Measurements from ENCODE around the gene C1orf122. TPM values are rescaled to one million over a fixed set of nuclear protein-coding genes. Genes with fewer than 3 reads are reported as not detected.
A peak's percentile ranks its signal among the peaks of the same experiment; 100 is the strongest.

The C1orf122 gene
- total and polyA plus RNA-seq, 2 of the 13 experiments (the other 11 are each of a cell fraction or from before 2014, with no cell fraction given) = 18.7 to 40.6 TPM

DNA sequence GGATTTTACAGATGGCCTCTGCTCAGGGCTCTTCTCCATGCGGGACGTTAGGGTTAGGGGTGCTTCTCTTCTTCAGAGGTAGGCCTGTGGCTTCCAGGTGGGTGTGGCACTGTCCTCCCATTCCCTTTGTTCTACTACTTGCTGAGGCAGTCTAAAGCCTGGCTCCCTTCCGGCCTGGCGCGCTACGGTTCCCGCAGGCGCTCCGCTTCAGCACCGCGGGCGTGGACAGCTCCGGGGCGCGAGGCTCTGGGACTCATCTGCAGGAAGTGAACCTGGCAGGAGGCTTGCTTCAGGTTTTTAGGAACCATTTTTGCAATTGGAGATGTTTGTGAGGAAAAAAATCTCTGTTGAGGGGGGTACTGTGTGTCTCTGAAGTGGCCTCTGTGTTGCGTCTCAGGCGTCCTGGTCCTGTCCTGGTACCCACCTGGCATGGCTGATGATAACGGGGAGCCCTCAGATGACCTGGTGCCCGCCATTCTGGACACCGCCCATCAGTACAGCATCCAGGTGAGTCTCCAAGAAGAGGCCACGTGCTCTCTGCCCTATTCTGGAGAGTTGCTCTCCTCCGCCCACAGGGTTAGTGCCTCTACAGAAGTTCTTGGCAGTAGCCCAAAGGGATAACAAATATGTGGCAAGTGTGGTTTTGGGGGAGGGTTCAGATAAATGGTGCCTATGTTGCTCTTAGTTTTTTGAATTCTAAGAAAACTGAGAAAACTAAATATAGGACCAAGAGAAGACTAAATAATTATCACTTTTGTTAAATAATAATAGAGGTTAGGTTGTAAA, 12.1 kb upstream of the C1orf122 start:
- H3K4me3 ChIP-seq (replicated peaks in 1 of 3; ENCODE audit: insufficient read depth in 1 of 3, low read depth in 2 of 3, low read length in 3 of 3) = peak overlapping the region; percentile 74 to 81 (median 78); a peak in 5 of 6 replicates
- peaks cover 7% of the 10 kb centered on the region for H3K79me2 ChIP-seq (ENCODE audit: insufficient read depth, low read length)
- H3K9ac ChIP-seq (ENCODE audit: insufficient read depth, low read depth, low read length) = peak overlapping the region; percentile 68
- DNase-seq (ENCODE audit: low spot score) (no peak), ATAC-seq (no peak), FAIRE-seq (no peak)
- H2AFZ ChIP-seq (ENCODE audit: low read length) = no peak overlapping the region
- ChIA-PET CTCF (ENCODE audit: low intra/inter-chr PET ratio, low total read pairs) (no interaction called here), POLR2A (interaction anchor here (1.1 to 1.4 kb wide), 2 partner anchors 11 to 13 kb away, joined by 4 to 9 read pairs; partner anchors contain the start of genes C1orf122 and YRDC)
- no TSS peak for BruUV-seq (replicated peaks)
- no peaks in the 10 kb centered on the region; the same call in 1 of the 2 replicates for H4K20me1 ChIP-seq (ENCODE audit: insufficient read depth, low read length)
- intact Hi-C loops (cut with micrococcal nuclease; ENCODE audit: unreplicated experiment) (loop anchor here (10.0 kb wide), 1 partner anchor 71 kb away; no protein-coding TSS in a partner anchor), in situ Hi-C loops (cut with HindIII; ENCODE audit: extremely low pct_ligation_motif_present, low pct_unique_long_range_greater_than_20kb) (no loop called here)
- no peaks in the 10 kb centered on the region for H3K9me3 ChIP-seq (ENCODE audit: low read length)
- peaks cover 0 to 6% of the 10 kb centered on the region in 2 experiments; a peak in 3 of 5 replicates for H3K27me3 ChIP-seq (ENCODE audit: control insufficient read depth in 1 of 2, insufficient read depth in 2 of 2, low read length in 2 of 2)
- H3K36me3 ChIP-seq (replicated peaks in 1 of 2; ENCODE audit: control insufficient read depth in 1 of 2, insufficient read depth in 2 of 2, low read length in 2 of 2) = peaks cover 16 to 37% of the 10 kb centered on the region in 2 experiments; a peak in 4 of 5 replicates
- WGBS (ENCODE audit: low lambda C conversion rate) = 94% methylated on average over 19 of the region's 22 CpGs
- H3K4me1 ChIP-seq (ENCODE audit: insufficient read depth, low read length) = peaks cover 24% of the 10 kb centered on the region
- no peak overlapping the region for H3K27ac ChIP-seq (ENCODE audit: extremely low read length, insufficient read depth, low read length)
- H3K4me2 ChIP-seq (ENCODE audit: low read depth, low read length) = peak overlapping the region; percentile 77
- no peak for TF ChIP-seq HNRNPLL (IDR thresholded peaks at IDR 0.05; ENCODE audit: low read depth, low read length, poor library complexity, severe bottlenecking)
- TF ChIP-seq ZNF576 (CRISPR knock-in tag; IDR thresholded peaks at IDR 0.05) = no peak
- TF ChIP-seq MIER2 (CRISPR knock-in tag; IDR thresholded peaks at IDR 0.05) = peak; percentile 91
- TF ChIP-seq U2AF1 (optimal IDR thresholded peaks at IDR 0.05; ENCODE audit: low read depth, low read length) = no peak
- peak; percentile 62; the same call in 1 of the 2 replicates for TF ChIP-seq ZNF768 (CRISPR knock-in tag; IDR thresholded peaks at IDR 0.05)
- TF ChIP-seq ZNF839 (CRISPR knock-in tag; IDR thresholded peaks at IDR 0.05; ENCODE audit: borderline replicate concordance) = no peak
- no peak for TF ChIP-seq YY1 (IDR thresholded peaks at IDR 0.05; ENCODE audit: insufficient read depth, insufficient replicate concordance, low read depth, low read length)
- peak; percentile 55 for TF ChIP-seq HOXA3 (CRISPR knock-in tag; IDR thresholded peaks at IDR 0.05)
- TF ChIP-seq, protein P1, sequence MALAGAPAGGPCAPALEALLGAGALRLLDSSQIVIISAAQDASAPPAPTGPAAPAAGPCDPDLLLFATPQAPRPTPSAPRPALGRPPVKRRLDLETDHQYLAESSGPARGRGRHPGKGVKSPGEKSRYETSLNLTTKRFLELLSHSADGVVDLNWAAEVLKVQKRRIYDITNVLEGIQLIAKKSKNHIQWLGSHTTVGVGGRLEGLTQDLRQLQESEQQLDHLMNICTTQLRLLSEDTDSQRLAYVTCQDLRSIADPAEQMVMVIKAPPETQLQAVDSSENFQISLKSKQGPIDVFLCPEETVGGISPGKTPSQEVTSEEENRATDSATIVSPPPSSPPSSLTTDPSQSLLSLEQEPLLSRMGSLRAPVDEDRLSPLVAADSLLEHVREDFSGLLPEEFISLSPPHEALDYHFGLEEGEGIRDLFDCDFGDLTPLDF (CRISPR knock-in tag; IDR thresholded peaks at IDR 0.05) = no peak
- peak; percentile 43; the same call in 1 of the 2 replicates for TF ChIP-seq GABPB1 (CRISPR knock-in tag; IDR thresholded peaks at IDR 0.05)
- TF ChIP-seq ZMAT3 (CRISPR knock-in tag; conservative IDR thresholded peaks at IDR 0.05) = no peak
- TF ChIP-seq, protein P2, sequence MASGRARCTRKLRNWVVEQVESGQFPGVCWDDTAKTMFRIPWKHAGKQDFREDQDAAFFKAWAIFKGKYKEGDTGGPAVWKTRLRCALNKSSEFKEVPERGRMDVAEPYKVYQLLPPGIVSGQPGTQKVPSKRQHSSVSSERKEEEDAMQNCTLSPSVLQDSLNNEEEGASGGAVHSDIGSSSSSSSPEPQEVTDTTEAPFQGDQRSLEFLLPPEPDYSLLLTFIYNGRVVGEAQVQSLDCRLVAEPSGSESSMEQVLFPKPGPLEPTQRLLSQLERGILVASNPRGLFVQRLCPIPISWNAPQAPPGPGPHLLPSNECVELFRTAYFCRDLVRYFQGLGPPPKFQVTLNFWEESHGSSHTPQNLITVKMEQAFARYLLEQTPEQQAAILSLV (CRISPR knock-in tag; IDR thresholded peaks at IDR 0.05; ENCODE audit: borderline replicate concordance) = 0 out of 2 replicates have a peak, but pooled peaks have one; percentile 37
- TF ChIP-seq, protein P3, sequence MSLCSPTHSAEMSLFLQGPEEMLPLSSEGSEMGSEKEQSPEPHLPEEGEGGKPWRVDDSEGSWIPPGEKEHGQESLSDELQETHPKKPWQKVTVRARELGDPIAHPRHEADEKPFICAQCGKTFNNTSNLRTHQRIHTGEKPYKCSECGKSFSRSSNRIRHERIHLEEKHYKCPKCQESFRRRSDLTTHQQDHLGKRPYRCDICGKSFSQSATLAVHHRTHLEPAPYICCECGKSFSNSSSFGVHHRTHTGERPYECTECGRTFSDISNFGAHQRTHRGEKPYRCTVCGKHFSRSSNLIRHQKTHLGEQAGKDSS (CRISPR knock-in tag; IDR thresholded peaks at IDR 0.05; ENCODE audit: borderline replicate concordance, low read depth) = no peak
- no peak for TF ChIP-seq ZNF354B (CRISPR knock-in tag; IDR thresholded peaks at IDR 0.05)
- no peak for TF ChIP-seq ZNF3 (CRISPR knock-in tag; IDR thresholded peaks at IDR 0.05)
- no peak for TF ChIP-seq ZFYVE20 (CRISPR knock-in tag; IDR thresholded peaks at IDR 0.05; ENCODE audit: borderline replicate concordance, low read depth)
- no peak for TF ChIP-seq THAP8 (CRISPR knock-in tag; IDR thresholded peaks at IDR 0.05; ENCODE audit: borderline replicate concordance)
- TF ChIP-seq KLF11 (CRISPR knock-in tag; IDR thresholded peaks at IDR 0.05) = no peak
- TF ChIP-seq SALL1 (CRISPR knock-in tag; IDR thresholded peaks at IDR 0.05) = peak; percentile 31; the same call in 1 of the 2 replicates
- TF ChIP-seq NFIC (IDR thresholded peaks at IDR 0.05; ENCODE audit: low read length) = no peak
